Astrocyte (in vitro differentiated cells and primary cell): ENCODE results near the gene TMPRSS12. TPM values are rescaled to one million over a fixed set of nuclear protein-coding genes. Genes with fewer than 3 reads are reported as not detected.
"Not testable (repeated sequence)": the region's sequence is repeated elsewhere in the genome, so short reads cannot be mapped to it uniquely, and the experiment has no call there.

Source experiments
- DNase-seq: peaks from one replicate; pipeline ENCODE4 v3.0.0-alpha.2; 2010; ENCODE audit warnings: low read depth
- FAIRE-seq: peaks from 2 replicates; lab custom pipeline; 2011; peaks lifted over from hg19 to GRCh38; lab: Jason Lieb, UNC
- H2AFZ ChIP-seq: 2 replicates; pipeline ENCODE4 v1.6.0; 2012; ENCODE audit warnings: low read depth, low read length, inconsistent platforms
- H3K27ac ChIP-seq: 2 replicates; pipeline ENCODE4 v1.5.1; 2011; ENCODE audit warnings: low read depth, low read length, inconsistent platforms
- H3K27me3 ChIP-seq: 2 replicates; pipeline ENCODE4 v1.6.0; 2011; ENCODE audit warnings: low read length, inconsistent platforms; ENCODE audit not compliant: insufficient read depth
- H3K36me3 ChIP-seq: 2 replicates; pipeline ENCODE4 v1.5.1; 2011; ENCODE audit warnings: low read length, inconsistent platforms; ENCODE audit not compliant: insufficient read depth
- H3K4me1 ChIP-seq: 2 replicates; pipeline ENCODE4 v1.5.1; 2011; ENCODE audit warnings: low read length, inconsistent platforms; ENCODE audit not compliant: insufficient read depth
- H3K4me2 ChIP-seq: 2 replicates; pipeline ENCODE4 v1.6.0; 2012; ENCODE audit warnings: low read length, inconsistent platforms
- H3K4me3 ChIP-seq: 2 replicates; pipeline ENCODE4 v1.5.1; 2011; ENCODE audit warnings: low read depth, mild to moderate bottlenecking, low read length, inconsistent platforms; ENCODE audit not compliant: insufficient read depth
- H3K79me2 ChIP-seq: 2 replicates; pipeline ENCODE4 v1.6.0; 2012; ENCODE audit warnings: mild to moderate bottlenecking, low read length, inconsistent platforms; ENCODE audit not compliant: insufficient read depth
- H3K9ac ChIP-seq: 2 replicates; pipeline ENCODE4 v1.6.0; 2012; ENCODE audit warnings: mild to moderate bottlenecking, low read length, inconsistent platforms
- H3K9me3 ChIP-seq: 2 replicates; pipeline ENCODE4 v1.5.1; 2012; ENCODE audit warnings: low read depth, mild to moderate bottlenecking, low read length, inconsistent platforms; ENCODE audit not compliant: insufficient read depth
- H4K20me1 ChIP-seq: 2 replicates; pipeline ENCODE4 v1.6.0; 2012; ENCODE audit warnings: low read length, inconsistent platforms; ENCODE audit not compliant: insufficient read depth
- H3K27ac Mint-ChIP-seq: one replicate; pipeline ENCODE4 v1.8.0; 2021; ENCODE audit warnings: mild to moderate bottlenecking, mixed read lengths; ENCODE audit not compliant: unreplicated experiment
- H3K27me3 Mint-ChIP-seq: one replicate; pipeline ENCODE4 v1.8.0; 2021; ENCODE audit warnings: low read depth, mixed read lengths; ENCODE audit not compliant: unreplicated experiment
- H3K36me3 Mint-ChIP-seq: one replicate; pipeline ENCODE4 v1.8.0; 2021; ENCODE audit warnings: low read depth, mixed read lengths; ENCODE audit not compliant: unreplicated experiment
- H3K4me1 Mint-ChIP-seq: one replicate; pipeline ENCODE4 v1.8.0; 2021; ENCODE audit warnings: low read depth, mixed read lengths; ENCODE audit not compliant: unreplicated experiment
- H3K4me3 Mint-ChIP-seq: one replicate; pipeline ENCODE4 v1.8.0; 2021; ENCODE audit warnings: mild to moderate bottlenecking, moderate library complexity, mixed read lengths; ENCODE audit not compliant: unreplicated experiment
- H3K9me3 Mint-ChIP-seq: one replicate; pipeline ENCODE4 v1.8.0; 2021; ENCODE audit warnings: mild to moderate bottlenecking, mixed read lengths; ENCODE audit not compliant: unreplicated experiment
- EZH2 ChIP-seq: IDR thresholded peaks from 2 replicates; pipeline ENCODE4 v1.6.1; 2012; ENCODE audit warnings: mild to moderate bottlenecking, low read length, inconsistent platforms; ENCODE audit not compliant: insufficient read depth
- total RNA-seq: library from RNA; stranded (reverse); gene quantifications from 2 replicates; pipeline ENCODE4 v1.2.1, GENCODE V29; 2021
- TF ChIP-seq, protein P1 (sequence below): IDR thresholded peaks from 2 replicates; pipeline ENCODE4 v1.5.1; 2011; ENCODE audit warnings: low read depth, mild to moderate bottlenecking, inconsistent platforms, low read length, moderate library complexity; ENCODE audit not compliant: insufficient read depth

TMPRSS12 gene
- total RNA-seq, 1 donor from 2014 or later, result not detected

DNA sequence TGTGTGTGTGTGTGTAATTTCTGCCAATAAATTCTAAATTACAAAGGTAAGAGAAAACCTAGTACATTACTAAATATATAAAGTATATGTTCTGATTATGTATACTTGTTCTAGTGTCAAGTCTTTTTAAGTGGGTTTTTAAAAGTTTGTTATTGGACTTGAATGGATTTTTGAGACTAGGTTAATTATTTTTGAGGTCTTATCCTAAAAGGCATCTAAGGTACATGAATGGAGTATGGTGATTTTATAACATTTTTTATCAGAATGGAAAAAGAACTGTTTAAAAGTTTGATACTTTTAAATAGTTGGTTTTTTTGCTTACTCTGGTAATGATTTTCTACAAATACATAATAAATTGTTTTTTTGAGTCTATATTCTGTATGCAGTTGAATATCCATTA is 22.5 kb upstream of the TMPRSS12 start:
- H3K36me3 ChIP-seq, result peaks cover 1% of the 10 kb centered on the region
- H2AFZ ChIP-seq, result no peak overlapping the region
- no peak overlapping the region for H3K27ac ChIP-seq
- Mint-ChIP-seq H3K27ac (no peak overlapping the region), H3K9me3 (no peaks in the 10 kb centered on the region), H3K4me3 (no peak overlapping the region), H3K4me1 (no peaks in the 10 kb centered on the region), H3K27me3 (no peaks in the 10 kb centered on the region), H3K36me3 (peaks cover 9% of the 10 kb centered on the region)
- H3K27me3 ChIP-seq, result no peaks in the 10 kb centered on the region
- FAIRE-seq, result no peak
- TF ChIP-seq, protein P1, sequence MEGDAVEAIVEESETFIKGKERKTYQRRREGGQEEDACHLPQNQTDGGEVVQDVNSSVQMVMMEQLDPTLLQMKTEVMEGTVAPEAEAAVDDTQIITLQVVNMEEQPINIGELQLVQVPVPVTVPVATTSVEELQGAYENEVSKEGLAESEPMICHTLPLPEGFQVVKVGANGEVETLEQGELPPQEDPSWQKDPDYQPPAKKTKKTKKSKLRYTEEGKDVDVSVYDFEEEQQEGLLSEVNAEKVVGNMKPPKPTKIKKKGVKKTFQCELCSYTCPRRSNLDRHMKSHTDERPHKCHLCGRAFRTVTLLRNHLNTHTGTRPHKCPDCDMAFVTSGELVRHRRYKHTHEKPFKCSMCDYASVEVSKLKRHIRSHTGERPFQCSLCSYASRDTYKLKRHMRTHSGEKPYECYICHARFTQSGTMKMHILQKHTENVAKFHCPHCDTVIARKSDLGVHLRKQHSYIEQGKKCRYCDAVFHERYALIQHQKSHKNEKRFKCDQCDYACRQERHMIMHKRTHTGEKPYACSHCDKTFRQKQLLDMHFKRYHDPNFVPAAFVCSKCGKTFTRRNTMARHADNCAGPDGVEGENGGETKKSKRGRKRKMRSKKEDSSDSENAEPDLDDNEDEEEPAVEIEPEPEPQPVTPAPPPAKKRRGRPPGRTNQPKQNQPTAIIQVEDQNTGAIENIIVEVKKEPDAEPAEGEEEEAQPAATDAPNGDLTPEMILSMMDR, result no peak
- TF ChIP-seq EZH2, result no peak
- no peaks in the 10 kb centered on the region for H4K20me1 ChIP-seq
- H3K4me1 ChIP-seq, result no peaks in the 10 kb centered on the region
- H3K4me3 ChIP-seq, result no peak overlapping the region
- no peak for DNase-seq
- no peaks in the 10 kb centered on the region for H3K79me2 ChIP-seq
- H3K4me2 ChIP-seq, result no peak overlapping the region
- no peak overlapping the region for H3K9ac ChIP-seq
- no peaks in the 10 kb centered on the region for H3K9me3 ChIP-seq

DNA sequence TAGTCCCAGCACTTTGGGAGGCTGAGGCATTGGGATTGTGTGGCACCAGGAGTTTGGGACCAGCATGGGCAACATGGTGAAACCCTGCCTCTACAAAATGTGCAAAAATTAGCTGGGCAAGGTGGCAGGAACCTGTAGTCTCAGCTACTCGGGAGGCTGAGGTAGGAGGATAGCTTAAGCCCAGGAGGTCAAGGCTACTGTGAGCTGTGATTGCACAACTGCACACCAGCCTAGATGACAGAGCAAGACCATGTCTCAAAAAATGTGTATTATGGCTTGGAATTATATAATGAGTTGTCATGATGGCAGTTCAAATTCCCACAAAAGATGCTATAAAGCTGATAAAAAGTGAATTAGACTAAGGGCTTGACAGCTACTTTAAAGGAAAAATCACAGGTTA is 20.6 kb upstream of the TMPRSS12 start:
- Histone ChIP-seq H3K9ac (no peak overlapping the region), H3K27me3 (no peaks in the 10 kb centered on the region), H3K4me3 (no peak overlapping the region), H3K36me3 (no peaks in the 10 kb centered on the region), H3K9me3 (no peaks in the 10 kb centered on the region), H4K20me1 (no peaks in the 10 kb centered on the region), H3K79me2 (no peaks in the 10 kb centered on the region), H3K4me2 (no peak overlapping the region), H3K27ac (no peak overlapping the region), H2AFZ (no peak overlapping the region), H3K4me1 (no peaks in the 10 kb centered on the region)
- no peaks in the 10 kb centered on the region for H3K27me3 Mint-ChIP-seq
- peaks cover 5% of the 10 kb centered on the region for H3K36me3 Mint-ChIP-seq
- no peak overlapping the region for H3K27ac Mint-ChIP-seq
- TF ChIP-seq, protein P1, result no peak
- no peak for TF ChIP-seq EZH2
- no peak overlapping the region for H3K4me3 Mint-ChIP-seq
- no peak for FAIRE-seq
- DNase-seq, result no peak
- no peaks in the 10 kb centered on the region for H3K4me1 Mint-ChIP-seq
- H3K9me3 Mint-ChIP-seq, result no peaks in the 10 kb centered on the region

DNA sequence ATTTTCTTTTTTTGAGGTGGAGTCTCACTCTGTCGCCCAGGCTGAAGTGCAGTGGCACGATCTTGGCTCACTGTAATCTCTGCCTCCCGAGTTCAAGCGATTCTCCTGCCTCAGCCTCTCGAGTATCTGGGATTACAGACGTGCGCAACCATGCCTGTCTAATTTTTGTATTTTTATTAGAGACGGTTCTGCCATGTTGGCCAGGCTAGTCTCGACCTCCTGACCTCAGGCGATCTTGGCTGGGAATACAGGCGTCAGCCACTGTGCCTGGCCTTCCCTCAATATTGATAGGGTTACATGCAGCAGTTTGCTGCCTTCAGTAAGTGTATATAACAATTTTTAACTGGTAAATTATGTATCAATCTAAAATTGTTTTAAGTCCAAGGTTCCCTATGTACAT is 19.0 kb upstream of the TMPRSS12 start:
- not testable (repeated sequence) for H3K4me3 Mint-ChIP-seq, H3K9me3 ChIP-seq, DNase-seq, FAIRE-seq, H3K27me3 ChIP-seq, H2AFZ ChIP-seq, H3K9ac ChIP-seq, H3K27me3 Mint-ChIP-seq, H3K4me1 Mint-ChIP-seq, H3K4me1 ChIP-seq, H3K36me3 ChIP-seq, H3K4me2 ChIP-seq, H3K4me3 ChIP-seq, H4K20me1 ChIP-seq, H3K79me2 ChIP-seq, H3K9me3 Mint-ChIP-seq, H3K36me3 Mint-ChIP-seq, H3K27ac ChIP-seq, H3K27ac Mint-ChIP-seq
